Neuron (in vitro differentiated cells): ENCODE measurements around the gene NDUFA7.
"Not testable (repeated sequence)": the region's sequence is repeated elsewhere in the genome, so short reads cannot be mapped to it uniquely, and the experiment has no call there.

Experiments
- H2AFZ ChIP-seq: one replicate; pipeline ENCODE4 v1.6.1; 2013; ENCODE audit warnings: low read depth, mild to moderate bottlenecking, inconsistent platforms, low read length, moderate library complexity
- H3K27me3 ChIP-seq: one replicate; pipeline ENCODE4 v1.6.1; 2013; ENCODE audit warnings: low read length; ENCODE audit not compliant: insufficient read depth
- H3K36me3 ChIP-seq: one replicate; pipeline ENCODE4 v1.6.1; 2013; ENCODE audit warnings: low read length; ENCODE audit not compliant: insufficient read depth
- H3K4me1 ChIP-seq: one replicate; pipeline ENCODE4 v1.6.1; 2013; ENCODE audit warnings: low read length; ENCODE audit not compliant: insufficient read depth
- H3K4me3 ChIP-seq: 2 replicates; pipeline ENCODE4 v1.5.1; 2013; ENCODE audit warnings: mild to moderate bottlenecking, low read length, moderate library complexity
- H3K9me3 ChIP-seq: one replicate; pipeline ENCODE4 v1.6.1; 2013; ENCODE audit warnings: low read length

NDUFA7 gene

DNA sequence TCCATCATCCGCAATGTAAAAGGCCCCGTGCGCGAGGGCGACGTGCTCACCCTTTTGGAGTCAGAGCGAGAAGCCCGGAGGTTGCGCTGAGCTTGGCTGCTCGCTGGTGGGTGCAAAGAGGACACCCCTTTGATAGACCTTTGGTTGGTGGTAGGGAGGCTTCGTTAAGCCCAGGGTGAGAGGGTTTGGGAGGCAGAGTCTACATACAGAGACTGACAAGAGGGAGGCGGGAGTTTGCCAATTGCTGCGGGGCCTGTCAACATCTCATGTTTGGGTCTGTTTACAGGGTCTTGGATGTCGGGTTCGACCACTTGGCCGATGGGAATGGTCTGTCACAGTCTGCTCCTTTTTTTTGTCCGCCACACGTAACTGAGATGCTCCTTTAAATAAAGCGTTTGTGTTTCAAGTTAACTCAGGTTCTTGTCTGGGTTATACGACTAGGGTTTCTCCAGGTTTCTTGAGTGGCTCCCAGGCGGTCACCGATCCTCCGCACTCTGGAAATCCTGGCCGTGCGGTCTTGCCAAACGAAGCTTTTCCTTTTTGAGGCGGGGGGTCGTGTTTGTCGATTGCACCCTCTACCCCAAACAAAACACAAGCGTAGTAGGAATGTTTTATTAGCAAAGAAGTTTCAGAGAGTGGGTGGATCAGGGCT, 937 bp upstream of the NDUFA7 start:
- no peaks in the 10 kb centered on the region for H3K27me3 ChIP-seq
- peaks cover 18% of the 10 kb centered on the region for H3K4me1 ChIP-seq
- peaks cover 2% of the 10 kb centered on the region for H3K9me3 ChIP-seq
- H2AFZ ChIP-seq, result no peak overlapping the region
- peaks cover 23% of the 10 kb centered on the region for H3K36me3 ChIP-seq
- peak overlapping the region; percentile 78 for H3K4me3 ChIP-seq

DNA sequence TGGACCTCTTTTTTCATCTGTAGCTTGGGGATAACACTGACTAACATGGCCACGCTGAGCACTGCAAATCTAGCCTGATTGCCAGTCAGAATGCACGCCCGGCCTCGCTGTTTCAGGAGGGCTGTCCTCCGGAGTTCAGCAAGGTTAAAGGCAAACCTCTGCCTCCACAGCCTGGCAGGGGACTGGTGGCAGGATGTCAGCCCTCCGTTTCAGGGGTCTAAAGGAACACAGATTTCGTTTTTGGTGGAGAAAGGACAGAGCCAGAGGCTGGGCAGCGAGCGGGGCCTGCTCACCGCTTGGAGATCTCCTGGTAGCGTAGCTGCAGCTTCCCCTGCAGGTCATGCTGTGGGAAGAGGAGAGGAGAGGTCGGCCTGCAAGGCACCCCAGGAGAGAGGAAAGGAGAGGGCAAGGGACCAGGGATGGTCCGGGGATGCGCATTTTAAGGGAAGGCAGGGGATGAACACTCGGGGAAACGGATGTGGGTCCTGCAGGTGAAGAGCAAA, 560 bp downstream of the NDUFA7 start:
- H2AFZ ChIP-seq, result no peak overlapping the region
- peak overlapping the region; percentile 78 for H3K4me3 ChIP-seq
- peaks cover 18% of the 10 kb centered on the region for H3K4me1 ChIP-seq
- H3K9me3 ChIP-seq, result no peaks in the 10 kb centered on the region
- H3K27me3 ChIP-seq, result no peaks in the 10 kb centered on the region
- H3K36me3 ChIP-seq, result peaks cover 30% of the 10 kb centered on the region

DNA sequence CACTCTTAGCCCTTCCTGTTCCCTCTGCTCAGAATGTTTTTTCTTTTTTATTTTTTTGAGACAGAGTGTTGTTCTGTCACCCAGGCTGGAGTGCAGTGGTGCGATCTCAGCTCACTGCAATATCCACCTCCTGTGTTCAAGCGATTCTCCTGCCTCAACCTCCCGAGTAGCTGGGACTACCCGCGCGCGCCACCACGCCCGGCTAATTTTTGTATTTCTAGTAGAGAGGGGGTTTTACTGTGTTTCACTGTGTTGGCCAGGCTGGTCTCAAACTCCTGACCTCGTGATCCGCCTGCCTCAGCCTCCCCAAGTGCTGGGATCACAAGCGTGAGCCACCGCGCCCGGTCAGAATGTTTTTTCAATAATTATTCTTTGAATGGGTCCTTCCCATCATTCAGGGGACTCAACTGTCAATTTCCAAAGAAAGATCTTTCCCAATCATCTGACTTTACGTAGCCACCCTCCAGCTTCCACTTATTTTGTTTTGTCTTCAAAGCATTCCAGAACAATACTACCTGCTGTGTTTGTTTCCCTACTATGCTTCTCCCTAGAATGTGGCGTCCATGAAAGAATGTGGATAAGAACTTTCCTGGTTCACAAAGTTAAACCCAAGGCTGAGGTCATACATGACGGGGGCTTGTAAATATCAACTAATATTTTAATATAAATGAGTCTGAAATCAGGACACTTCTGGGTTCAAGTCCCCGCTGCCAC, 1.2 kb downstream of the NDUFA7 start:
- Histone ChIP-seq H3K4me3 (peak overlapping the region; percentile 78), H2AFZ (no peak overlapping the region), H3K36me3 (peaks cover 36% of the 10 kb centered on the region)

DNA sequence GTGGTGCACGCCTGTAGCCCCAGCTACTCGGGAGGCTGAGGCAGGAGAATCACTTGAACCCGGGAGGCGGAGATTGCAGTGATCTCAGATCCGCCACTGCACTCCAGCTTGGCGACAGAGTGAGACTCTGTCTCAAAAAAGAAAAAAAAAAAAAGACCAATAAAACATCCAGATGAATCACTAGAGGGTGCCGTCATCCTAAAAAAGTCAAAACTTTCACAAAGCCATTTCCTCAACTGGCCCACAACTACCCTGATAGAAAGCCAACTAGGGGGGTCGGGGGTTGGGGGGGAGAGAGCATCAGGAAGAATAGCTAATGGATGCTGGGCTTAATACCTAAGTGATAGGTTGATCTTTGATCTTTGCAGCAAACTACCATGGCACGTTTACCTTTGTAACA, 2.3 kb downstream of the NDUFA7 start:
- not testable (repeated sequence) for H3K27me3 ChIP-seq, H3K4me3 ChIP-seq, H3K9me3 ChIP-seq, H2AFZ ChIP-seq
- Histone ChIP-seq H3K36me3 (peaks cover 36% of the 10 kb centered on the region), H3K4me1 (peaks cover 18% of the 10 kb centered on the region)

More for the DNA sequence above, 1.2 kb downstream of the NDUFA7 start:
- no peaks in the 10 kb centered on the region for H3K27me3 ChIP-seq
- no peaks in the 10 kb centered on the region for H3K9me3 ChIP-seq
- peaks cover 18% of the 10 kb centered on the region for H3K4me1 ChIP-seq

DNA sequence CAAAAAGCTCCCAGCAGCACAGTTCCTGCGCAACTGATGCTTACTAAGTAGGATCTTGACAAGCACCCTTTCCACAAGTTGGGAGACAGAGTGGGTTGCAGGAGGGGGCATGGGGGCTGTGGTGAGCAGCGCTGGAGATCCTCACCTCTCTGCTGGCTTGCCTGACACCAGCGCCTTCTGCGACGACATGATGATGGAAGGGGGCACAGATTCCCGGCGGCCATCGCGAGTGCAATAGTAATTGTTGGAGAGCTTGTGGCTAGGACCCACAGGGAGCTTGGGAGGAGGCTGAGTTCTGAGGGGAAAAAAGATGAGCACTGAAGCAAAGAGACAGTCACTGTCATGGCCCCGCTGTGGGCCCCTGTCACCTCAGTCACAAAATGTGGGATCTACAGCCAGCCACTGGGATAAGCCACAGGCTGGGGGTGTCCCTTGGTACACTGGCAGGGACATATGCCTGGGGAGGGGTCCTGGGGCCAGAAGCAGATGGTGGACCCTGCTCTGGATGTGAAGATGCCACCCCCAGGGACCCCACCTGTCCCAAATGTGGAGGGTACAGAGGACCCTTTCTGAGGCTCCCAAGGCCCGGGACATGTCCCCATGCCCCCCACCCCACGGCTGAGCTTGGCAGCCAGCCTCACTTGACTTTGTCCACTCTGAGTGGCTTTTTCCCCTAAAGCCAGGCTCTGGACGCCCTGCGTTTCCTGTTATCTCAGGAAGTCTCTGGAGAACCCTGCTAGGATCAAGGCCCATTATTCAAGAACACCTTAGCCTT, 4.6 kb downstream of the NDUFA7 start:
- Histone ChIP-seq H3K4me3 (no peak overlapping the region), H3K9me3 (no peaks in the 10 kb centered on the region), H3K4me1 (peaks cover 6% of the 10 kb centered on the region), H2AFZ (no peak overlapping the region), H3K27me3 (no peaks in the 10 kb centered on the region), H3K36me3 (peaks cover 30% of the 10 kb centered on the region)

DNA sequence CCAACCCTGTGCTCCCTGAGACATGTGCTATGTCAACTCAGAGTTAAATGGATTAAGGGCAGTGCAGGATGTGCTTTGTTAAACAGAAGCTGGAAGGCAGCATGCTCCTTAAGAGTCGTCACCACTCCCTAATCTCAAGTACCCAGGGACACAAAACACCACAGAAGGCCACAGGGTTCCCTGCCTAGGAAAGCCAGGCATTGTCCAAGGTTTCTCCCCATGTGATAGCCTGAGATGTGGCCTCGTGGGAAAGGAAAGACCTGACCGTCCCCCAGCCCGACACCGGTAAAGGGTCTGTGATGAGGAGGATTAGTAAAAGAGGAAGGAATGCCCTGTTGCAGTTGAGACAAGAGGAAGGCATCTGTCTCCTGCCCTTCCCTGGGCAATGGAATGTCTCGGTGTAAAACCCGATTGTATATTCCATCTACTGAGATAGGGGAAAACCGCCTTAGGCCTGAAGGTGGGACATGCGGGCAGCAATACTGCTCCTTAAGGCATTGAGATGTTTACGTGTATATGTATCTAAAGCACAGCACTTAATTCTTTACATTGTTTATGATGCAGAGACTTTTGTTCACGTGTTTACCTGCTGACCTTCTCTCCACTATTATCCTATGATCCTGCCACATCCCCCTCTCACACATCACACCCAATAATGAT, 6.1 kb downstream of the NDUFA7 start:
- not testable (repeated sequence) for H3K4me1 ChIP-seq, H3K4me3 ChIP-seq

DNA sequence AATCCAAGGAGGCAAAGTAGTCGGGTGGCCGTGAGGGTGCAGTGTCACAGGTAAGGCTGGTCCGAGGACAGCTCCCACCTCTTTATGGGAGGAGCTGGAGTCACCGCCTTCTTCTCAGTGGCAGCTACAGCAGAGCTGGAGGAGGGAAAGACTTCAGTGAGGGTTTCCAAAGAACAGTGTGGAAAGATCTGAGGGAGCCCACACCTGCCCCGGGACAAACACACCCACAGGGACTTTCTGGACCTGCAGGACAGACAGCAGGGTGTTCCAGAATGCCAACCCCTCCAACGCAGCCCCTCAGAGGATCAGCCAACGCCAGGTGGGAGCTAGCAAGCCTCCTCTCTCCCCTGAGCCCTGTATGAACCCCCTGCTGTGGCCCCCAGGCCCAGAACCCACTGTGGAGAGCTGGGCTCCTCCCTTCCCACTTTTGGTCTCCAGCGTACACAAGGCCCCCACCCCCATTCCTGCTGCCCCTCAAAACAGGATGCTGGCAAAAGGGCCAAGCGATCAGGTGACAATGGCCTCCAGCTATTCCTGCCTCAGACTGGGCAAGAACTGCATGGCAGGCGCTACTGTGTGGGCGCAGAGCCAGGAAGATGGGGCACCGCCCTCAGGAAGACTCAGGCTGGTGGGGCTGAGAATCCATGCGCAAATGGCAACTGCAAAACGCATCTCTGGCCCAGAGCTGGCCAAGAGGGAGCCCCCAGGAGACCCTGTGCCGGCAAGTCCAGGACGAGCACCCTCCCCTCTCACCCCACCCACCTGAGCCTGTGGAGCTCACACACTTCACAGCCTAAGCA, 9.5 kb downstream of the NDUFA7 start:
- peaks cover 42% of the 10 kb centered on the region for H3K36me3 ChIP-seq

More for the DNA sequence above, 6.1 kb downstream of the NDUFA7 start:
- H3K27me3 ChIP-seq, H3K9me3 ChIP-seq, H2AFZ ChIP-seq: not testable (repeated sequence)
- H3K36me3 ChIP-seq, result peaks cover 40% of the 10 kb centered on the region

DNA sequence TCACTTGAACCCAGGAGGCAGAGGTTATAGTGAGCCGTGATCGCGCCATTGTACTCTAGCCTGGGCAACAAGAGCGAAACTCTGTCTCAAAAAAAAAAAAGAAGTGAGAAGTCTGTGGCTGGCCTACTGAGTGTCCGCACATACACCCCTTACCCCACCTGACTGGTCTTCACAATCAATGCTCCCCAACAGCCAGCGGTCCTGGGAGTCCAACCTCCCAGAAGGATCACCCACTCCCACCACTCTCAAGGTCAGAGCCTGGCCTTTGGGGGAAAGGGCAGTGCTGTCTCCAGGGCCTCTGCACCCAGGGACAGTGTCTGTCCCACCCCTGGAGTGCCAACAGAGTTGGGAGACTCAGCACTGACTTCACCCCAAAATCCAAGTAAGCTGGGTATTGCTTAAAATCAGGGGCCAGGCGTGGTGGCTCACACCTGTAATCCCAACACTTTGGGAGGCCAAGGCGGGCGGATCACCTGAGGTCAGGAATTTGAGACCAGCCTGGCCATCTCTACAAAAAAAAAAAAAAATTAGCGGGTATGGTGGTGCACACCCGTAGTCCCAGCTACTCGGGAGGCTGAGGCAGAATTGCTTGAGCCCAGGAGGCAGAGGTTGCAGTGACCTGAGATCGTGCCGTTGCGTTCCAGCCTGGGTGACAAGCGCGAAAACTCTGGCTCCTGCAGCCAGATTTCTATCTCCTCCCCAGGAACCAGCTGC, 10.7 kb downstream of the NDUFA7 start:
- H3K4me1 ChIP-seq, result peaks cover 12% of the 10 kb centered on the region
- H3K27me3 ChIP-seq, result no peaks in the 10 kb centered on the region
- H2AFZ ChIP-seq, result no peak overlapping the region
- H3K9me3 ChIP-seq, result no peaks in the 10 kb centered on the region
- H3K36me3 ChIP-seq, result peaks cover 34% of the 10 kb centered on the region
- H3K4me3 ChIP-seq, result no peak overlapping the region

More for the DNA sequence above, 9.5 kb downstream of the NDUFA7 start:
- Histone ChIP-seq H3K9me3 (no peaks in the 10 kb centered on the region), H2AFZ (no peak overlapping the region), H3K4me3 (no peak overlapping the region), H3K4me1 (peaks cover 12% of the 10 kb centered on the region), H3K27me3 (no peaks in the 10 kb centered on the region)

DNA sequence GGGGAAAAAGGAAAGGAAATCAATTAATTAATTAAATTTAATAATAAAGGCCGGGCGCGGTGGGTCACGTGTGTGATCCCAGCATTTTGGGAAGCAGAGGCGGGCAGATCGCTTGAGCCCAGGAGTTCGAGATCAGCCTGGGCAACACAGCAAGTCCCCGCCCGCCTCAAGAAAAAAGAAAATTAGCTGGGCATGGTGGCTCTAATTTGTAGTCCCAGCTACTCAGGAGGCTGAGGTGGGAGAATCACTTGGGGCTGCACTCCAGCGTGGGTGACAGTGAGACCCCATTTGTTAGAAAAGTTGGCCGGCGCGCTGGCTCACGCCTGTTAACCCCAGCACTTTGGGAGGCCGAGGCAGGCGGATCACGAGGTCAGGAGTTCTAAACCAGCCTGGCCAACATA, 12.3 kb downstream of the NDUFA7 start:
- H3K4me3 ChIP-seq, result peak overlapping the region; percentile 53
- no peaks in the 10 kb centered on the region for H3K9me3 ChIP-seq
- H3K36me3 ChIP-seq, result peaks cover 20% of the 10 kb centered on the region
- H2AFZ ChIP-seq, result no peak overlapping the region
- peaks cover 12% of the 10 kb centered on the region for H3K4me1 ChIP-seq
- no peaks in the 10 kb centered on the region for H3K27me3 ChIP-seq

DNA sequence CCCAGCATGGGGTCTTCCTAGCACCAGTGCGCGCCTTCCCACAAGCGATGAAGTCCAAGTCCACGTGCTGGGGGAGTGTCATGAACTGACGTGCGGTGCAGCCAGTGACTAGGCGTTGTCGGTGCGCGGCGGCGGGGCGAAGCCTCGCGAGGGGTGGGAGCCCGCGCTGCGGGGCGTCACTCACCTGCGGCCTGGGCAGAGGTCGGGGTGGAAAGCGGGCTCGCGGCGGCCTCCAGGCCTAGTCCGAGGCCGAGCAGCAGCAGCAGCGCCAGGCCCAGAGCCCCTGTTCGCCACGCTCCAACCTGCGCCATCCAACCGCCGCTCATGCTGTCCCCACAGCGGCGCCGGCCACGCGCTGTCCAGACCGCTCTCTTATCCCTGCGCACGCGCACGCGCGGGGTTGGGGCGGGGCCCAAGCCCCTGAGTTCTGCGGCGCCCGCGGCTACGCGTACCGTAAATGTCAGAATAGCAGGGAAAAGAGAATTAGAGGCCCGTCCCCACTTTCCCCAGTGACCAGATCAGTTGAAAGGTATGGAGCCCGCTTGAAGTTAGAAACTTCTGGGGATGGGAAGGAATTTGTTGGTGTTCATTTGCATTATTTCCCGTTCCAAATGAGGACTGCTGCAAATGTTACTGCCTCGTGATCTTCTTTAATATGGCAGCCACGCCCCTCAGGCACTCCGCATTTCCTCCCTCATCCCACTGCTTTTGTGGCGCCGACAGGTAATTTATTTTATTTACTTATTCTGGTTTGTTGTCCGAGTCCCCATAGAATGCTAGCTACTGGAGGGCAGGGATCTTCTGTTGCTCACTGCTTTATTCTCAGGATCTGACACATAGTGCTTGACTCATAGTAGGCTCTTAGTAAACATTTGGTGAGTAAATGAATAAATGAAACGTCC, 13.0 kb downstream of the NDUFA7 start, which contains the start of gene CD320:
TSS of gene CD320 (minus strand) at position 394 of the 902 bp plus-strand sequence. CDS start at position 326, 68 bp downstream.
- Histone ChIP-seq H2AFZ (peak within 1 kb of the TSS; percentile 47), H3K36me3 (peaks cover 16% of the 10 kb centered on the region), H3K4me3 (peak within 1 kb of the TSS; percentile 53), H3K4me1 (peaks cover 12% of the 10 kb centered on the region), H3K9me3 (no peaks in the 10 kb centered on the region), H3K27me3 (no peaks in the 10 kb centered on the region)

DNA sequence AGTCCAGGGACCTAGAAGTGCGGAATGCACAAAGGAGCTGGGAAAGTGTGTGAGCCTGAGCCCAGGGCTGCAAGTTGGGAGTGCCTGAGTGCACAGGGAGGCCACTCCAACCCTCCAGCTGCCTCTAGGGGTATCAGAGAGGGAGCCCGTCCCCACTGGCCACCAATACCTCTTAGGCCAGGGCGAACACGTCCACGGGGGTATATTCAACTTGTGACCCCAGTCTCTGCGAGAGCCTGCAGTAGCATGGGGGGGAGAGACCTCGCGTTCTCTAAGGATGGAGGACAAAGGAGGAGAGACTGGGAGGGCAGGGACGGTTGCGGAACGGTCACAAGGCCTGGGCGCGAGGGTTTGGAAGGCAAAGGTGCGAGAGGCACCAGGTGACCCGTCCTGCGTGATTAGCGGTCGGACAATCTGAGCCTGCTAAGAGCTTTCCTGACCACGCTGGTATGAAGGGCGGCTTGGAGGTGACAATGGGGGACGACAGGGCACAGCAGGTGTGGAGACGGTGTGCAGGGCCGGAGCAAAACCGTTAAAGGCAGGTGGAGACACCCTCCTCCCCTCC, 13.7 kb downstream of the NDUFA7 start:
- Histone ChIP-seq H3K4me1 (peaks cover 12% of the 10 kb centered on the region), H3K4me3 (peak overlapping the region; percentile 53), H3K36me3 (peaks cover 19% of the 10 kb centered on the region), H2AFZ (peak overlapping the region; percentile 47), H3K9me3 (no peaks in the 10 kb centered on the region), H3K27me3 (no peaks in the 10 kb centered on the region)
